HCT116 (cell line): ENCODE data around the gene KRTCAP2. TPM values are rescaled to one million over a fixed set of nuclear protein-coding genes. Genes with fewer than 3 reads are reported as not detected.

Experiments
- ATF3 ChIP-seq: IDR thresholded peaks from 2 replicates; pipeline ENCODE4 v1.6.1; 2012
- EZH2phosphoT487 ChIP-seq: fragments of 200-600 bp; IDR thresholded peaks from 2 replicates; pipeline ENCODE4 v1.6.1; 2018; ENCODE audit warnings: antibody characterized with exemption, borderline replicate concordance
- JUND ChIP-seq: IDR thresholded peaks from 2 replicates; pipeline ENCODE4 v1.6.1; 2012
- POLR2AphosphoS5 ChIP-seq: IDR thresholded peaks from 2 replicates; pipeline ENCODE4 v1.6.1; 2011; ENCODE audit warnings: mild to moderate bottlenecking, low read depth, low read length, moderate library complexity
- REST ChIP-seq: IDR thresholded peaks from 2 replicates; pipeline ENCODE4 v1.6.1; 2012; ENCODE audit warnings: low read depth
- ZBTB33 ChIP-seq: IDR thresholded peaks from 2 replicates; pipeline ENCODE4 v1.6.1; 2011; ENCODE audit warnings: mild to moderate bottlenecking, low read length, moderate library complexity; ENCODE audit not compliant: insufficient replicate concordance; ENCODE audit errors: extremely low read depth
- total RNA-seq: library from RNA; stranded (reverse); gene quantifications from one replicate; pipeline ENCODE4 v1.2.1, GENCODE V29; 2021; ENCODE audit not compliant: unreplicated experiment

The KRTCAP2 gene
- total RNA-seq, 1 experiment from 2014 or later: 143 TPM

- no peak for TF ChIP-seq REST
- TF ChIP-seq ZBTB33: no peak
- TF ChIP-seq ATF3: no peak
- peak; percentile 40 for TF ChIP-seq POLR2AphosphoS5
- TF ChIP-seq JUND: no peak
- no peak for TF ChIP-seq EZH2phosphoT487
These were observed 35.6 kb upstream of the KRTCAP2 start, which contains the start of gene MTX1 (continued) for GRCh38 chr1:155208541-155209311.
